GM21423 (cell line): Measurements from ENCODE around the gene ALDOB.
"Not testable (repeated sequence)": the region's sequence is repeated elsewhere in the genome, so short reads cannot be mapped to it uniquely, and the experiment has no call there.

Source experiments
- ATAC-seq: cut with Tn5 transposase; IDR thresholded peaks from one replicate; pipeline ENCODE4 v1.9.1; 2021; ENCODE audit warnings: mild to moderate bottlenecking, moderate library complexity; ENCODE audit not compliant: unreplicated experiment

Gene ALDOB

GRCh38 chr9:101388507-101388993, 47.0 kb downstream of the ALDOB start:
- no peak for ATAC-seq

GRCh38 chr9:101387871-101388506, 47.6 kb downstream of the ALDOB start:
- peak; percentile 81 for ATAC-seq

GRCh38 chr9:101384873-101385536, 50.6 kb downstream of the ALDOB start, which contains the start of gene BAAT:
Gene BAAT, minus strand, starts transcription at chr9:101385006. Its CDS starts 13,602 bp downstream, at chr9:101371404.
- ATAC-seq = not testable (repeated sequence)

GRCh38 chr9:101383361-101383760, 52.2 kb downstream of the ALDOB start:
- ATAC-seq = no peak

- no peak for ATAC-seq
Observed at GRCh38 chr9:101381833-101382342, 53.7 kb downstream of the ALDOB start.

GRCh38 chr9:101381118-101381517, 54.5 kb downstream of the ALDOB start:
- no peak for ATAC-seq

GRCh38 chr9:101380295-101380694, 55.3 kb downstream of the ALDOB start:
- ATAC-seq = no peak

- ATAC-seq = no peak
Observed at GRCh38 chr9:101376111-101376848, 59.3 kb downstream of the ALDOB start.

- ATAC-seq = no peak
Observed at GRCh38 chr9:101375546-101375945, 60.0 kb downstream of the ALDOB start.

GRCh38 chr9:101372327-101373118, 63.1 kb downstream of the ALDOB start:
- no peak for ATAC-seq

- no peak for ATAC-seq
Observed at GRCh38 chr9:101371813-101372212, 63.8 kb downstream of the ALDOB start.
